ENCODE results near the gene ACE2. TPM values are rescaled to one million over a fixed set of nuclear protein-coding genes. Genes with fewer than 3 reads are reported as not detected.

The ACE2 gene
- total RNA-seq, 2 donors from 2014 or later, result 0.33 to 2.7 TPM

- no peaks in the 10 kb centered on the region for H3K4me1 ChIP-seq (ENCODE audit: control insufficient read depth, insufficient read depth, low read length)
- H3K27me3 ChIP-seq (ENCODE audit: control insufficient read depth, insufficient read depth, low read length, poor library complexity, severe bottlenecking), result no peaks in the 10 kb centered on the region
- no peak for TF ChIP-seq CTCF (conservative IDR thresholded peaks at IDR 0.05)
- H3K27ac Mint-ChIP-seq, result no peak overlapping the region
- DNase-seq, result no peak
- H3K27me3 Mint-ChIP-seq (ENCODE audit: insufficient read depth), result no peaks in the 10 kb centered on the region
- no peak overlapping the region for H3K9ac ChIP-seq (ENCODE audit: extremely low read depth, low read length, poor library complexity, severe bottlenecking)
- H3K4me3 Mint-ChIP-seq, result no peak overlapping the region
- H3K4me1 Mint-ChIP-seq, result peaks cover 21% of the 10 kb centered on the region
- H3K4me3 ChIP-seq (ENCODE audit: low read length), result no peak overlapping the region
- 91% methylated on average over 5 of the region's 5 CpGs; no CpG with 5 or more reads in 1 of the 2 experiments for WGBS, 2 experiments (ENCODE audit: insufficient coverage in 1 of 2, insufficient read length in 1 of 2)
- no peak overlapping the region for H3K27ac ChIP-seq (ENCODE audit: low read depth, low read length)
- H3K36me3 ChIP-seq (ENCODE audit: control insufficient read depth, insufficient read depth, low read length), result no peaks in the 10 kb centered on the region
- no peaks in the 10 kb centered on the region for H3K36me3 Mint-ChIP-seq (ENCODE audit: low read depth)
- H3K9me3 ChIP-seq (ENCODE audit: control insufficient read depth, low read length), result no peaks in the 10 kb centered on the region
- no peaks in the 10 kb centered on the region for H3K9me3 Mint-ChIP-seq
Observed at GRCh38 chrX:15607067-15607466, 6.3 kb upstream of the ACE2 start.

GRCh38 chrX:15606136-15606535 lies 5.4 kb upstream of the ACE2 start:
- Histone ChIP-seq H3K27me3 (ENCODE audit: control insufficient read depth, insufficient read depth, low read length, poor library complexity, severe bottlenecking) (no peaks in the 10 kb centered on the region), H3K9ac (ENCODE audit: extremely low read depth, low read length, poor library complexity, severe bottlenecking) (no peak overlapping the region), H3K4me3 (ENCODE audit: low read length) (peak overlapping the region; percentile 23), H3K9me3 (ENCODE audit: control insufficient read depth, low read length) (no peaks in the 10 kb centered on the region), H3K27ac (ENCODE audit: low read depth, low read length) (no peak overlapping the region), H3K36me3 (ENCODE audit: control insufficient read depth, insufficient read depth, low read length) (no peaks in the 10 kb centered on the region), H3K4me1 (ENCODE audit: control insufficient read depth, insufficient read depth, low read length) (no peaks in the 10 kb centered on the region)
- peaks cover 21% of the 10 kb centered on the region for H3K4me1 Mint-ChIP-seq
- no peak overlapping the region for H3K27ac Mint-ChIP-seq
- TF ChIP-seq CTCF (conservative IDR thresholded peaks at IDR 0.05), result no peak
- no peaks in the 10 kb centered on the region for H3K9me3 Mint-ChIP-seq
- no peak overlapping the region for H3K4me3 Mint-ChIP-seq
- WGBS, 2 experiments (ENCODE audit: insufficient coverage in 1 of 2, insufficient read length in 1 of 2), result 57% methylated on average over 1 of the region's 1 CpG; no CpG with 5 or more reads in 1 of the 2 experiments
- H3K36me3 Mint-ChIP-seq (ENCODE audit: low read depth), result no peaks in the 10 kb centered on the region
- no peak for DNase-seq
- H3K27me3 Mint-ChIP-seq (ENCODE audit: insufficient read depth), result no peaks in the 10 kb centered on the region

GRCh38 chrX:15605226-15605625 lies 4.5 kb upstream of the ACE2 start:
- Mint-ChIP-seq H3K27ac (no peak overlapping the region), H3K9me3 (no peaks in the 10 kb centered on the region), H3K36me3 (ENCODE audit: low read depth) (no peaks in the 10 kb centered on the region), H3K4me3 (no peak overlapping the region), H3K4me1 (peaks cover 27% of the 10 kb centered on the region), H3K27me3 (ENCODE audit: insufficient read depth) (no peaks in the 10 kb centered on the region)
- DNase-seq, result no peak
- Histone ChIP-seq H3K4me3 (ENCODE audit: low read length) (no peak overlapping the region), H3K9ac (ENCODE audit: extremely low read depth, low read length, poor library complexity, severe bottlenecking) (no peak overlapping the region), H3K27ac (ENCODE audit: low read depth, low read length) (no peak overlapping the region), H3K27me3 (ENCODE audit: control insufficient read depth, insufficient read depth, low read length, poor library complexity, severe bottlenecking) (no peaks in the 10 kb centered on the region), H3K9me3 (ENCODE audit: control insufficient read depth, low read length) (no peaks in the 10 kb centered on the region), H3K36me3 (ENCODE audit: control insufficient read depth, insufficient read depth, low read length) (no peaks in the 10 kb centered on the region), H3K4me1 (ENCODE audit: control insufficient read depth, insufficient read depth, low read length) (no peaks in the 10 kb centered on the region)
- 100% methylated on average over 1 of the region's 1 CpG; no CpG with 5 or more reads in 1 of the 2 experiments for WGBS, 2 experiments (ENCODE audit: insufficient coverage in 1 of 2, insufficient read length in 1 of 2)
- TF ChIP-seq CTCF (conservative IDR thresholded peaks at IDR 0.05), result no peak
